ENCODE results near the gene FNDC3B. TPM values are rescaled to one million over a fixed set of nuclear protein-coding genes. Genes with fewer than 3 reads are reported as not detected.

The FNDC3B gene
- total and polyA plus RNA-seq, 4 donors = 13.3 to 175 (median 100) TPM

DNA sequence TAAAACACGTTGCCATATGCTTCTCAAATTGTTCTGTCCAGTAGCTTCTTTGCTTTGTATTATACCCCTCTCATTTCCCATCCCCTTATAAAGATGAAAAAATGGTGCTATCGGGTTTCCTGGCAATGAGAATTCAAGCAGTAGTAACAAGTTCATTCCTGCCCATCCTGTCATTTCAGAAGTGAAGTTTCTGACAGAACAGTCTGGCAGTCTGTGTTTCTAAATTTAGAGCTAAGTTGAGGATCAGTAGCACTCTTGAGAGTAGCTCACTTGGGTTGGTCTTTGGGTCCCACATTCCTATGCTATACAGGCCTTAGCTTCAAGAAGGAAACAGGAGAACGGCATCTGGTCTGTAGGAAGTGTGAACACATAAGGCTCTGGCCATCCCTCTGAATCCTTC lies 274.3 kb downstream of the FNDC3B start:
- Histone ChIP-seq H3K9ac (ENCODE audit: insufficient read depth in 1 of 2, low read length in 2 of 2) (no peak overlapping the region), H3K36me3 (ENCODE audit: control insufficient read depth in 4 of 4, insufficient read depth in 4 of 4, low read length in 4 of 4) (peaks cover 16 to 25% (median 19%) of the 10 kb centered on the region in 4 donors), H3K27me3 (ENCODE audit: control insufficient read depth in 3 of 3, insufficient read depth in 3 of 3, low read length in 2 of 3) (no peaks in the 10 kb centered on the region), H3K4me1 (ENCODE audit: control insufficient read depth in 5 of 5, insufficient read depth in 5 of 5, low read length in 5 of 5) (peaks cover 0 to 41% (median 5%) of the 10 kb centered on the region in 5 donors), H3K9me3 (ENCODE audit: control insufficient read depth in 4 of 4, insufficient read depth in 3 of 4, low read length in 3 of 4) (no peaks in the 10 kb centered on the region), H3K4me3 (no peak overlapping the region), H3K27ac (ENCODE audit: low read depth in 1 of 2, low read length in 1 of 2) (peak overlapping the region in 1 of 2 donors; percentile 56)
- no peak for ATAC-seq (ENCODE audit: insufficient read depth, low FRiP score)
- no peak for DNase-seq
- WGBS, 2 donors = 74 to 87% methylated on average over 3 of the region's 3 CpGs
- TF ChIP-seq, protein P1, sequence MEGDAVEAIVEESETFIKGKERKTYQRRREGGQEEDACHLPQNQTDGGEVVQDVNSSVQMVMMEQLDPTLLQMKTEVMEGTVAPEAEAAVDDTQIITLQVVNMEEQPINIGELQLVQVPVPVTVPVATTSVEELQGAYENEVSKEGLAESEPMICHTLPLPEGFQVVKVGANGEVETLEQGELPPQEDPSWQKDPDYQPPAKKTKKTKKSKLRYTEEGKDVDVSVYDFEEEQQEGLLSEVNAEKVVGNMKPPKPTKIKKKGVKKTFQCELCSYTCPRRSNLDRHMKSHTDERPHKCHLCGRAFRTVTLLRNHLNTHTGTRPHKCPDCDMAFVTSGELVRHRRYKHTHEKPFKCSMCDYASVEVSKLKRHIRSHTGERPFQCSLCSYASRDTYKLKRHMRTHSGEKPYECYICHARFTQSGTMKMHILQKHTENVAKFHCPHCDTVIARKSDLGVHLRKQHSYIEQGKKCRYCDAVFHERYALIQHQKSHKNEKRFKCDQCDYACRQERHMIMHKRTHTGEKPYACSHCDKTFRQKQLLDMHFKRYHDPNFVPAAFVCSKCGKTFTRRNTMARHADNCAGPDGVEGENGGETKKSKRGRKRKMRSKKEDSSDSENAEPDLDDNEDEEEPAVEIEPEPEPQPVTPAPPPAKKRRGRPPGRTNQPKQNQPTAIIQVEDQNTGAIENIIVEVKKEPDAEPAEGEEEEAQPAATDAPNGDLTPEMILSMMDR (IDR thresholded peaks at IDR 0.05; ENCODE audit: control extremely low read depth, extremely low read depth) = no peak

DNA sequence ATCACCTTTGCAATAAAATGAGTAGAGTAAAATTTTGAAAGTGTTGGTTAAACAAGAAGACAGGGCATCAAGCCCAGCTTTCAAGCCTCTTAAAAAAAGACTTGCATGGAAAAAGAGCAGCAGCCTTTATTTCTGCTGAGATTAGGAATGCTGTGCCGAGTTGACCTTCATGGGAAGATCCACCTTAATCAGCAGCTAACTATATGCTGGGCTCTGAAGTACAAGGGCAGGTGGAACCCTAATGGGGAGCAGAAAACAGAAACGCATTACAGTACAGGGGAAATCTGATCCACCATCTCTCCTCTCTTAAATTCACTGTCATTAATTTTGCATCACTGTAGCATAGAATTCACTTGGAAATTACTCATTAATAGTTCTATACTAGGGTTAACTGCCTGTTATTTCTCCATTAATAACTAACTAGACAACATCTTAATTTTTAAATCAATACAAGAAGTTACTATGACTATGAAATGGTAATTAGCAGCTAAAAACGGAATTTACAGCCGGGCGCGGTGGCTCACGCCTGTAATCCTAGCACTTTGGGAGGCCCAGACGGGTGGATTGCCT lies 275.3 kb downstream of the FNDC3B start:
- peaks cover 16 to 29% (median 19%) of the 10 kb centered on the region in 4 donors for H3K36me3 ChIP-seq (ENCODE audit: control insufficient read depth in 4 of 4, insufficient read depth in 4 of 4, low read length in 4 of 4)
- TF ChIP-seq, protein P1 (IDR thresholded peaks at IDR 0.05; ENCODE audit: control extremely low read depth, extremely low read depth) = no peak
- no peak for ATAC-seq (ENCODE audit: insufficient read depth, low FRiP score)

DNA sequence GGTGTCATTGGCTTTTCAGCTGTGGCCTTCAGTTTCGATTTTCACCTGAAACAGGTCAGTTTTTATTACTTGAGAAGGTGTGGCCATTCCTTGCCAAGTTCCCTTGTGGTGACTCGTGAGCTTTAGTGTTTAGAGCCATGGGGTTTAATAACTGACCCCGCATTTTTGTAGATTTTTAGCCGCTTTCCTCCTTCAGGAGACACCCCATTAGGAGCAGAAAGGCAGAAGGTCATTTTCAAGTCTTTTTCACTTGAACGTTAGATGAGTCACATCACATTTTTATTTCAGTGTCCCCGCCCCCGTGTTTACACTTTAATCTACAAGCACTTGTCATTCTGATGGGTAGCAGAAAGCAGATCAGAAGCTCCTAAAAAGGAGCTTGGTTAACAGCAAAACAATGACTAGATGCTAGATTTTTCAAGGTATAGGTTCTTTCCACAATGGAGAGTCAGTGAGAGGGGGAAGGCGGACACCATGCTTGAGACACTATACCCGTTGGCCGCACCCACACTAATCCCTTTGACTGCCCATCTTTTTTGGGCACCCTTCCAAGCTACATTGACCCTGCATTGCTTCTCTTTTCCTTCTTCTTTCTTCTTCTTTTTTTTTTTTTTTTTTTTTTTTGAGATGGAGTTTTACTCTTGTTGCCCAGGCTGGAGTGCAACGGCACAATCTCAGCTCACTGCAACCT lies 276.2 kb downstream of the FNDC3B start:
- no peak for ATAC-seq (ENCODE audit: insufficient read depth, low FRiP score)
- peaks cover 0 to 58% (median 6%) of the 10 kb centered on the region in 5 donors for H3K4me1 ChIP-seq (ENCODE audit: control insufficient read depth in 5 of 5, insufficient read depth in 5 of 5, low read length in 5 of 5)
- no peak for DNase-seq
- TF ChIP-seq, protein P1 (IDR thresholded peaks at IDR 0.05; ENCODE audit: control extremely low read depth, extremely low read depth) = no peak
- peak overlapping the region; percentile 24 to 85 for H3K27ac ChIP-seq (ENCODE audit: low read depth in 1 of 2, low read length in 1 of 2)
- no peaks in the 10 kb centered on the region for H3K27me3 ChIP-seq (ENCODE audit: control insufficient read depth in 3 of 3, insufficient read depth in 3 of 3, low read length in 2 of 3)
- no peak overlapping the region for H3K9ac ChIP-seq (ENCODE audit: insufficient read depth in 1 of 2, low read length in 2 of 2)
- WGBS, 2 donors = 68 to 78% methylated on average over 11 of the region's 11 CpGs
- no peak overlapping the region for H3K4me3 ChIP-seq
- H3K36me3 ChIP-seq (ENCODE audit: control insufficient read depth in 4 of 4, insufficient read depth in 4 of 4, low read length in 4 of 4) = peaks cover 11 to 29% (median 16%) of the 10 kb centered on the region in 4 donors
- no peaks in the 10 kb centered on the region for H3K9me3 ChIP-seq (ENCODE audit: control insufficient read depth in 4 of 4, insufficient read depth in 3 of 4, low read length in 3 of 4)

More for the DNA sequence above, 275.3 kb downstream of the FNDC3B start:
- H3K9me3 ChIP-seq (ENCODE audit: control insufficient read depth in 4 of 4, insufficient read depth in 3 of 4, low read length in 3 of 4) = no peaks in the 10 kb centered on the region
- H3K27ac ChIP-seq (ENCODE audit: low read depth in 1 of 2, low read length in 1 of 2) = peak overlapping the region in 1 of 2 donors; percentile 85
- DNase-seq = no peak
- H3K4me3 ChIP-seq = no peak overlapping the region
- no peak overlapping the region for H3K9ac ChIP-seq (ENCODE audit: insufficient read depth in 1 of 2, low read length in 2 of 2)
- peaks cover 0 to 51% (median 6%) of the 10 kb centered on the region in 5 donors for H3K4me1 ChIP-seq (ENCODE audit: control insufficient read depth in 5 of 5, insufficient read depth in 5 of 5, low read length in 5 of 5)
- H3K27me3 ChIP-seq (ENCODE audit: control insufficient read depth in 3 of 3, insufficient read depth in 3 of 3, low read length in 2 of 3) = no peaks in the 10 kb centered on the region
- 96 to 98% methylated on average over 8 of the region's 8 CpGs for WGBS, 2 donors

All from lung (tissue), 12 donors.